HEK293 (cell line): Measurements from ENCODE around the gene EPHX1.

ENCODE experiments used
- CTCF ChIA-PET: fragments of 350-600 bp; formaldehyde crosslinking; extraction: SDS; loops from one replicate; lab custom pipeline; 2021; ENCODE audit warnings: antibody characterized with exemption; lab: Yijun Ruan, JAX
- POLR2A ChIA-PET: fragments of 300-600 bp; formaldehyde crosslinking; extraction: SDS; loops from one replicate; lab custom pipeline; 2020; ENCODE audit warnings: antibody characterized with exemption, inconsistent platforms; lab: Yijun Ruan, JAX
- H3K27ac ChIP-seq: fragments of 200-500 bp; sonication (Bioruptor generic); 2 replicates; pipeline ENCODE4 v1.5.1; 2014; ENCODE audit warnings: low read depth, low read length, control low read depth, inconsistent platforms; ENCODE audit errors: extremely low read depth
- H3K36me3 ChIP-seq, 2 experiments: fragments of 200-500 bp in 1 of 2; sonication (Bioruptor generic) in 1 of 2; 1 replicate in 1 of 2; 2 replicates in 1 of 2; pipeline ENCODE4 v1.5.1; 2014 to 2017; ENCODE audit warnings: inconsistent platforms in 2 of 2, low read length in 2 of 2; ENCODE audit not compliant: control insufficient read depth in 2 of 2, insufficient read depth in 1 of 2
- H3K4me1 ChIP-seq: fragments of 200-500 bp; sonication (Bioruptor generic); 2 replicates; pipeline ENCODE4 v1.5.1; 2014; ENCODE audit warnings: mild to moderate bottlenecking, low read length, inconsistent platforms; ENCODE audit not compliant: control insufficient read depth, insufficient read depth
- H3K4me3 ChIP-seq: 2 replicates; pipeline ENCODE4 v1.5.1; 2011; ENCODE audit warnings: low read depth, mild to moderate bottlenecking, control low read depth, low read length, moderate library complexity
- H3K9me3 ChIP-seq: fragments of 200-500 bp; sonication (Bioruptor generic); 2 replicates; pipeline ENCODE4 v1.5.1; 2014; ENCODE audit warnings: low read depth, low read length, inconsistent platforms; ENCODE audit not compliant: control insufficient read depth, insufficient read depth
- ATF2 ChIP-seq: fragments of 450-650 bp; formaldehyde crosslinking; IDR thresholded peaks from 2 replicates; pipeline ENCODE4 v1.5.1; 2016; ENCODE audit warnings: missing biosample characterization, missing genetic modification characterization, low read depth
- GLIS1 ChIP-seq: fragments of 450-650 bp; formaldehyde crosslinking; IDR thresholded peaks from 2 replicates; pipeline ENCODE4 v1.5.1; 2016; ENCODE audit warnings: missing biosample characterization, missing genetic modification characterization
- GLIS2 ChIP-seq: fragments of 450-650 bp; formaldehyde crosslinking; IDR thresholded peaks from 2 replicates; pipeline ENCODE4 v1.5.1; 2016; ENCODE audit warnings: missing biosample characterization, missing genetic modification characterization
- HIC1 ChIP-seq: fragments of 450-650 bp; formaldehyde crosslinking; IDR thresholded peaks from 2 replicates; pipeline ENCODE4 v1.5.1; 2016; ENCODE audit warnings: missing biosample characterization, missing genetic modification characterization
- HOXD13 ChIP-seq: sonication (generic); formaldehyde crosslinking; IDR thresholded peaks from 2 replicates; pipeline ENCODE4 v1.8.0; 2022; ENCODE audit warnings: missing genetic modification reagents, borderline replicate concordance
- KLF8 ChIP-seq: fragments of 450-650 bp; formaldehyde crosslinking; IDR thresholded peaks from 2 replicates; pipeline ENCODE4 v1.5.1; 2016; ENCODE audit warnings: missing biosample characterization, missing genetic modification characterization
- MYNN ChIP-seq: fragments of 450-650 bp; formaldehyde crosslinking; IDR thresholded peaks from 2 replicates; pipeline ENCODE4 v1.5.1; 2016; ENCODE audit warnings: missing biosample characterization, missing genetic modification characterization, borderline replicate concordance
- PATZ1 ChIP-seq: fragments of 450-650 bp; formaldehyde crosslinking; IDR thresholded peaks from 2 replicates; pipeline ENCODE4 v1.5.1; 2016; ENCODE audit warnings: missing biosample characterization, missing genetic modification characterization
- PRDM6 ChIP-seq: fragments of 450-650 bp; formaldehyde crosslinking; IDR thresholded peaks from 2 replicates; pipeline ENCODE4 v1.5.1; 2017; ENCODE audit warnings: missing biosample characterization, missing genetic modification characterization
- ZBTB17 ChIP-seq: fragments of 450-650 bp; formaldehyde crosslinking; IDR thresholded peaks from 2 replicates; pipeline ENCODE4 v1.5.1; 2016; ENCODE audit warnings: missing biosample characterization, missing genetic modification characterization
- ZBTB20 ChIP-seq: fragments of 450-650 bp; formaldehyde crosslinking; IDR thresholded peaks from 2 replicates; pipeline ENCODE4 v1.5.1; 2016; ENCODE audit warnings: missing biosample characterization, missing genetic modification characterization
- ZBTB48 ChIP-seq: fragments of 450-650 bp; formaldehyde crosslinking; IDR thresholded peaks from 2 replicates; pipeline ENCODE4 v1.5.1; 2016; ENCODE audit warnings: missing biosample characterization, missing genetic modification characterization
- ZFHX2 ChIP-seq: fragments of 450-650 bp; formaldehyde crosslinking; conservative IDR thresholded peaks from 2 replicates; pipeline ENCODE4 v1.5.1; 2016; ENCODE audit warnings: missing biosample characterization, missing genetic modification characterization
- ZIC2 ChIP-seq: fragments of 450-650 bp; formaldehyde crosslinking; IDR thresholded peaks from 2 replicates; pipeline ENCODE4 v1.5.1; 2016; ENCODE audit warnings: missing biosample characterization, missing genetic modification characterization
- ZNF280D ChIP-seq: fragments of 450-650 bp; formaldehyde crosslinking; IDR thresholded peaks from 2 replicates; pipeline ENCODE4 v1.5.1; 2016; ENCODE audit warnings: missing biosample characterization, missing genetic modification characterization
- ZNF350 ChIP-seq: fragments of 450-650 bp; formaldehyde crosslinking; IDR thresholded peaks from 2 replicates; pipeline ENCODE4 v1.5.0; 2017; ENCODE audit warnings: missing biosample characterization, mild to moderate bottlenecking, missing genetic modification characterization
- ZNF366 ChIP-seq: fragments of 450-650 bp; formaldehyde crosslinking; conservative IDR thresholded peaks from 2 replicates; pipeline ENCODE4 v1.5.1; 2016; ENCODE audit warnings: missing biosample characterization, missing genetic modification characterization
- ZNF37A ChIP-seq: fragments of 450-650 bp; IDR thresholded peaks from 2 replicates; pipeline ENCODE4 v1.5.1; 2018; ENCODE audit warnings: missing biosample characterization, missing genetic modification characterization
- ZNF426 ChIP-seq: fragments of 450-650 bp; formaldehyde crosslinking; IDR thresholded peaks from 2 replicates; pipeline ENCODE4 v1.5.1; 2017; ENCODE audit warnings: missing biosample characterization, missing genetic modification characterization, mild to moderate bottlenecking, inconsistent platforms, moderate library complexity
- ZNF600 ChIP-seq: fragments of 450-650 bp; formaldehyde crosslinking; IDR thresholded peaks from 2 replicates; pipeline ENCODE4 v1.5.1; 2016; ENCODE audit warnings: missing biosample characterization, missing genetic modification characterization
- ZNF629 ChIP-seq: fragments of 450-650 bp; formaldehyde crosslinking; IDR thresholded peaks from 2 replicates; pipeline ENCODE4 v1.5.1; 2017; ENCODE audit warnings: missing biosample characterization, missing genetic modification characterization
- ZNF660 ChIP-seq: fragments of 450-650 bp; IDR thresholded peaks from 2 replicates; pipeline ENCODE4 v1.5.1; 2018; ENCODE audit warnings: missing biosample characterization, mild to moderate bottlenecking, missing genetic modification characterization
- ZNF692 ChIP-seq: fragments of 450-650 bp; formaldehyde crosslinking; IDR thresholded peaks from 2 replicates; pipeline ENCODE4 v1.5.1; 2016; ENCODE audit warnings: missing biosample characterization, missing genetic modification characterization
- ZNF843 ChIP-seq: fragments of 450-650 bp; formaldehyde crosslinking; IDR thresholded peaks from 2 replicates; pipeline ENCODE4 v1.5.1; 2016; ENCODE audit warnings: missing biosample characterization, missing genetic modification characterization
- ZSCAN30 ChIP-seq: fragments of 450-650 bp; IDR thresholded peaks from 2 replicates; pipeline ENCODE4 v1.5.1; 2018; ENCODE audit warnings: missing biosample characterization, mild to moderate bottlenecking, missing genetic modification characterization, moderate library complexity
- ZXDB ChIP-seq: fragments of 450-650 bp; formaldehyde crosslinking; IDR thresholded peaks from 2 replicates; pipeline ENCODE4 v1.5.1; 2016; ENCODE audit warnings: missing biosample characterization, missing genetic modification characterization

Gene EPHX1

GRCh38 chr1:225762444-225762843, 47.5 kb upstream of the EPHX1 start:
- H3K4me1 ChIP-seq: peaks cover 35% of the 10 kb centered on the region
- ChIA-PET POLR2A (interaction anchor here (0.6 to 4.9 kb wide), 18 partner anchors 10 to 280 kb away, joined by 3 to 40 read pairs (median 6); partner anchors contain the start of genes ENAH and SRP9), CTCF (interaction anchor here (0.6 to 25.5 kb wide), 8 partner anchors 11 to 281 kb away, joined by 3 to 567 read pairs (median 9); partner anchors contain the start of gene SRP9)
- peak overlapping the region; percentile 82 for H3K27ac ChIP-seq
- H3K36me3 ChIP-seq: no peaks in the 10 kb centered on the region
- H3K9me3 ChIP-seq: no peaks in the 10 kb centered on the region
- peak overlapping the region; percentile 13 for H3K4me3 ChIP-seq
- TF ChIP-seq HOXD13 (no peak), MYNN (tag by site-specific recombination) (peak; percentile 65), HIC1 (peak; percentile 68), ZNF600 (tag by site-specific recombination) (peak; percentile 55), ZNF660 (0 out of 2 replicates have a peak, but pooled peaks have one; percentile 39), ZNF843 (tag by site-specific recombination) (0 out of 2 replicates have a peak, but pooled peaks have one; percentile 34), ZNF629 (tag by site-specific recombination) (0 out of 2 replicates have a peak, but pooled peaks have one; percentile 47), ATF2 (tag by site-specific recombination) (0 out of 2 replicates have a peak, but pooled peaks have one; percentile 15), ZXDB (tag by site-specific recombination) (peak; percentile 61), ZFHX2 (tag by site-specific recombination) (peak; percentile 46), ZNF366 (tag by site-specific recombination) (peak; percentile 63; the same call in 1 of the 2 replicates), ZBTB17 (tag by site-specific recombination) (peak; percentile 89), ZNF280D (tag by site-specific recombination) (no peak), ZBTB20 (tag by site-specific recombination) (peak; percentile 77), PRDM6 (peak; percentile 54), ZNF37A (tag by site-specific recombination) (no peak), GLIS1 (tag by site-specific recombination) (peak; percentile 36), ZSCAN30 (0 out of 2 replicates have a peak, but pooled peaks have one; percentile 36), ZNF692 (tag by site-specific recombination) (0 out of 2 replicates have a peak, but pooled peaks have one; percentile 51), KLF8 (tag by site-specific recombination) (peak; percentile 14; the same call in 1 of the 2 replicates), ZNF426 (no peak), PATZ1 (peak; percentile 50), ZBTB48 (tag by site-specific recombination) (peak; percentile 37; the same call in 1 of the 2 replicates), ZIC2 (tag by site-specific recombination) (no peak), GLIS2 (tag by site-specific recombination) (peak; percentile 39; the same call in 1 of the 2 replicates), ZNF350 (no peak)
